Stimulated activated naive CD4-positive, alpha-beta T cell (primary cell): ENCODE data around the gene UBL4B.
"Not testable (repeated sequence)": the region's sequence is repeated elsewhere in the genome, so short reads cannot be mapped to it uniquely, and the experiment has no call there.

ENCODE experiments used
- DNase-seq, 6 experiments: peaks; one replicate each; lab custom pipeline; 2025; lab: John Stamatoyannopoulos, UW

Gene UBL4B

GRCh38 chr1:110112143-110112542 lies at the start of gene UBL4B:
Gene UBL4B, plus strand, starts transcription at chr1:110112443. Its CDS starts 92 bp downstream, at chr1:110112535.
- DNase-seq = no peak

DNA sequence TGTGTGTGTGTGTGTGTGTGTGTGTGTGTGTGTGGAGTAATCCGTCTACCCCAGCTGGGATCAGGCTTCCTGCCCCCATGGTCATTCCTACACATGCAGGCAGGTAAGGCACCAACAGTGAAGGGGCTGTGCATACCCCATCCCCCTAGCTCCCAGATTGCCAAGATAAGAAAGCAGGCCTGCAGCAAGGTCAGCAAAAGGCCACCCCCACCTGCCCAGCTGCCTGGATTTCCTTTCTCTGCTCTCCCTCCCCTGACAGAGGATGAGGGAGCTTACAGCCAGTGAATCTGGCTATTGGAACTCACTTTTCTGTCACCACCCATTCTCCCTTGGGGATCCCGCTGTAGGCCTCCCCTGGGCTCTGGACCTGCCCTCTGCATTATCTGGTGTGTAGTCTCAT lies 49.6 kb upstream of the UBL4B start:
- DNase-seq = no peak

DNA sequence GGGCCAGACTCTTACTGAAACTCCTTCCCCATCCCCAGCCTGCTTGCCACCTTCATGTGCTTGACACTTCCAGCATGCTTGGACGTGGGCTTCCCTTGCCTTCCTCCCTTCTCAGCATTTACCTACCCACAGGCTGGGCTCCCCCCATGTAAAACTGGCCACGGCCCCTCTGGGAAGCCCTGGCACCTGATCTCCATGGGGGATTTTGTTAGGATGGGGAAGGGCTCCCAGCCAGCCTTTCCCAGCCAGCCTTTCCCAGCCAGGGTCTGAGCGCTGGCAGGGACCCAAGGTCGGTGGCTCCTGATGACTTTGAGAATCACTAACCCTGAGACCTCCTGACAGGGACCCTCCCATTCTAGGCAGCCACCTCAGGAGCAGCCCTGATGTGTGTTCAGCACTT lies 48.5 kb upstream of the UBL4B start:
- DNase-seq = no peak

DNA sequence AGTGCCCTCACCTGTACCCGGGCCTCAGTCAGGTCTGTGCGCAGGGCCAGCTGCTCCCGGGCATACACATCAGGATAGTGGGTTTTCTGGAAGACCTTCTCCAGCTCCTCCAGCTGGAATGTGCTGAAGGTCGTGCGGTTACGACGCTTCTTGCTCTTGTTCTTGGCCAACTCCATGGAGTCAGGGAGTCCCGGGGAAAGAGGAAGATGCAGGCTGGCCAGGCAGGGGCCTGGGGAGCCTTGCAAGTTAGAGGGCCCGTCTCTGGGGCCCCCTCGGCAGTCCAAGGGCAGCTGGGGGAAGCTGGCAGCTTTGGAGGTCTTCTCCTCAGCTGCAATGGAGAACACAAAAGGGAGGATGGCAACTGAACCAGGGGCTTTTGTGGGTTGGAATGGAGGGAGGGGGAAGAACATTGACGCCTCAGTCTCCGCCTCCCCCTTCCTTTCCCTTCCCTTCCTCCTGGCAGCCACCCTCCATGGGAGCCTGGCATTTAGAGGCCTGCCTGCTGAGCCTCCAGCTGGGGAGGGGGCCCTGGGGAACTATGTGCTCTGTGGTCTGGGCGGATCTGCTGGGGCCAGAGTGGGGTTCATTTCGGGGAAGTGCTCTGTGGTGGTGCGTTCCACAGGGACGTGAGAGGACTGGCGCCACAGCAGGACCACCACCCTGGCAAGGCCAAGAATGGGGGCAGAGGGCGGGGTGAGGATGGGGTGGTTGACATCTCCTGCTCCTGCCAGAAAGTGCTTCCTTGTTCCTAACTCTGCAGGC lies 47.5 kb upstream of the UBL4B start:
- DNase-seq = no peak

DNA sequence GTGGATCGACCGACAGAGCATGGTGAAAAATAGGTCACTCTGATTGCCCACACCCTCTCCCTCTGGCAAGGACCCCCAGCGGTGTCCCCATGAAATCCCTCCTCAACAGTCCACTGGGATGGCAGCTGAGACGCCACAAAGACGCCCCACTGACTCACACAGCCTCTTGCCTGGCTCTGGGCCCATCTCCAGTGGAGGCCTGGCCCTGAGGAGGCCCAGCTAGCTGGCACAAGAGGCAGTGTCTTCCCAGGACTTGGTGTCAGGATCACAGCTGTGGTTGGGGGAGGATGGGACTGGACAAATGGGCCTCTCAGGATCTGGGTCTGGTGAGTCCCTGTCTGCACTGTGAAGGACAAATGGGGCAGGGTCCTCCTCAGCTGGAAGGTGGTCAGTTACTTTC lies 46.4 kb upstream of the UBL4B start:
- no peak for DNase-seq

DNA sequence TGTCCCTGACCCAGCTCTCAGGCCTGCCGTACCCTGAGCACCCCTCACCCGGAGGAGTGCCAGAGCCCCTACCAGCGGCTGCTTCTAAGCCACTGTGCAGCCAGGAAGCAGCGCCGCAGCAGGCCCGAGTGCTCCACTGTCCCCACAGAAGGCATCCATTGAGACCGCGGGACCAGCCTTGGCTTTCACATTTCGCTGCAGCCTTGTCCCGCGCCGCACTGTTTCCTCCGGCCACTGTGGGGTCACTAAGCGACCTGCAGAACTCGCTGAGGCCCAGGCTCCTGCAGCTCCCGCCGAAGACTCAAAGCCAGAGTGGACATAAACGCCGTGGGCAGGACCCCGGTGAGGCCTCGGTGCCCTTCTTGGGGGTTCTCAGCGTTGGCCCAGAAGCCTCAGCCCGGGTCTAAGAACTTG lies 44.8 kb upstream of the UBL4B start:
- no peak for DNase-seq

DNA sequence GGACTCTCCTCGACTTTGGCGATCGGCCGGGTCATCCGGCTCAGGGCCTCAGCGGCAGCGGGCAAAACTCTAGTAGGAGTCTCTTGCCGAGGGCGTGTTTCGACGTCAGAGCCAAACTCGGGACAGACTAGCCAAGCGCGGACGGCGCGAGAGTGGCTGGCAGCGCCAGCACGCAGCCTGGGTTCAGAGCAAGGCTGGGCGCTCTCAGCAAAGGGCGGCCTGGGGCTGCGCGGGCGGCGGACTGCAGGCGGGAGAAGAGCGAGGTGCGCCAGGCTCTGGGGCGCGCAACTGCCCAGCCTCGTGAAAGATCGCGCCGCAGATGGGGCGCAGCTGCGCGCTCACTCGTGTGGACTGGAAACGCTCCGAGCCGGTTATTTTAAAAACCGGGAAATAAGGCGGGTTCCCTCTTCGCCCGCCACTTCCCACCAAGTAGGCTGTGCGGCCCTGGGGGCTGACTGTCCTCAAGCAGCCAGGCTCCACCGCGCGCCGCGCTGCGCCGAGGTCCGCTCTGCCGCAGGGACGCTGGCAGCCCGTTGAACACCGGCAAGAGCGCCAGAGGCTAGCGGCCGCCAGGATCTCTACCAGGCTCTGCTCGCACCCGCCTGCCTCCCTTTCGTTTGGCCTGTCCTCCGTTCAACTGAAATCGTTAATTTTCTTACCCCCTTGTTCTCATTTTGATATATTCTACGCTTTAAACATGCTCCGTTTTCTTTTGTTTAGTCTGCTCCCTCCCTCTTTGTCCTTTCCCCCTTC lies 44.2 kb upstream of the UBL4B start:
- no peak for DNase-seq

GRCh38 chr1:110068646-110069403 lies 43.4 kb upstream of the UBL4B start:
- peak in 3 of 6 experiments; percentile 16 to 37 (median 22) for DNase-seq

GRCh38 chr1:110069404-110070281 lies 42.6 kb upstream of the UBL4B start:
- peak in 1 of 6 experiments; percentile 13 for DNase-seq

GRCh38 chr1:110070282-110070669 lies 42.0 kb upstream of the UBL4B start:
- no peak for DNase-seq

DNA sequence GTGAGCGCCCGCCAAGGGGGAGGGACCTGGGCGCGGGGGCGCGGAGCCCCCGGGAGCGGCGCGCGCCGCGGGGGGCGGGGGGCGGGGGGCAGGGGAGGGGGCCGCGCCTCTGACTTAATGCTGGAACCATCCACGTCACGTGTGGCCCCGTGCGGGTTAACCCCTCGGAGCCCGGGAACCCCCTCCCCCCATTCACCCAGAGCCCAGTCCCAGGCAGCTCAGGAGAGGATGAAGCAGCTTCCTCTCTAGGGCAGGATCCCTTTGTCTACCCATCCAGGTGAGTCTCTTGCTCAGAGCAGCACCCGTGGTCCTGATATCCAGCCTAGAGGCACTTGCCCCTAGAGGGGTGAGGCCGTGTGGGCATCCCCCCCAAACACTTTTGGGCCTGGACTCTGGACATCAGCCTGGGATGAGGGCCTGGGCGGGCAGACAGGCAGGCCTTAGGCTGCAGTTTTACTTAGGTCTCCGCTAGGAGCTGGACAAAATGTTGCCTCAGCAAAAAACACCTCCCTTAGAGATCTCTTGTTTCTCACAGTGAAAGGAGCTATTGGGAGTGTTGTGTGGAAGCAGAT lies 41.5 kb upstream of the UBL4B start, which contains the start of gene ALX3:
TSS of gene ALX3 (minus strand) at position 2 of the 572 bp plus-strand sequence. CDS start 60 bp downstream, outside the sequence.
- DNase-seq = no peak

DNA sequence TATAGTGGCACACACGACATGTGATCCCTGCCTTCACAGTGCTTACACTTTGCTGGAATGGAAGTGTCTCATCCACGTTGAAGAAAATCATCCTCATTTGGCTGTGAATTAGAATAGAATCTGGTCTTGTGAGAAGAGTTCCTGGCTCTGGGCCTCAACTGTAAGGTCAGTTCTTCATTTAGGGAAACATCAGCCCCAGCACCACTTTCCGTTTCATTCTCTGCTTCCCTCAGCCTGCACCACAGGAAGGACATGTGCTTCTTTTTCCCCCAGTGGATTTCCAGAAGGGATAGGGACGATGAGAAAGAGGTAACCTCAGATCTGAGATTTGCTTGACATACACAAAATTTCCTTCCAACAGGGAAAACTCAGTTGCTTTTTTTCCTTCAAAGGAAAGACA lies 38.1 kb upstream of the UBL4B start:
- no peak for DNase-seq

GRCh38 chr1:110076789-110077500 lies 35.3 kb upstream of the UBL4B start:
- DNase-seq = no peak

DNA sequence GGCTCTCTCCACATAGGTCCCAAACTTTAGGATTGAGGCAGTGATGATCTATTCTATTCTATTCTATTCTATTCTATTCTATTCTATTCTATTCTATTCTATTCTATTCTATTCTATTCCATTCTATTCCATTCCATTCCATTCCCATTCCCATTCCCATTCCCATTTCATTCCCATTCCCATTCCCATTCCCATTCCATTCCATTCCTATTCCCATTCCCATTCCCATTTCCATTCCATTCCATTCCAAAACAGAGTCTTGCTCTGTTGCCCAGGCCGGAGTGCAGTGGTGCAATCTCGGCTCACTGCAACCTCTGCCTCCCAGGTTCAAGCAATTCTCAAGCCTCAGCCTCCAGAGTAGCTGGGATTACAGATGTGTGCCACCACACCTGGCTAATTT lies 32.2 kb upstream of the UBL4B start:
- not testable (repeated sequence) for DNase-seq

DNA sequence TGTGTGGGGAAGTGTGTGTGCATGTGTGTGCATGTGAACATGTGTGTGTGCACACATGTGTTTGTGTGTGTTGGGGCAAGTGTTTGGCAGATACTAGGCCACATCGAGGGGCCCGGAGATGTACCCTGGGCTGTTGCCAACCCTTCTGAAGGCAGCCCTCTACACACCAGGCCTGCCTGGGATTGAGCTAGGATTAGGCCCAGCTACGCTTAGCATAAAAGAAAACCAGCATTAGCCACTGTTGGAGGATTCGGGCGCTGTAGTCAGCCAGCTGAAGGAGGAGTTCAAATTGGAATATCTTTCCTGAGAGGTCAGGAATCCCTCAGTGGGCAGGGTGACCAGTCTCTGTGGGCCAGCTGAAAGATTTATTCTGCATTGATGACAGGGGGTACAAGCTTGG lies 31.2 kb upstream of the UBL4B start:
- DNase-seq = no peak

DNA sequence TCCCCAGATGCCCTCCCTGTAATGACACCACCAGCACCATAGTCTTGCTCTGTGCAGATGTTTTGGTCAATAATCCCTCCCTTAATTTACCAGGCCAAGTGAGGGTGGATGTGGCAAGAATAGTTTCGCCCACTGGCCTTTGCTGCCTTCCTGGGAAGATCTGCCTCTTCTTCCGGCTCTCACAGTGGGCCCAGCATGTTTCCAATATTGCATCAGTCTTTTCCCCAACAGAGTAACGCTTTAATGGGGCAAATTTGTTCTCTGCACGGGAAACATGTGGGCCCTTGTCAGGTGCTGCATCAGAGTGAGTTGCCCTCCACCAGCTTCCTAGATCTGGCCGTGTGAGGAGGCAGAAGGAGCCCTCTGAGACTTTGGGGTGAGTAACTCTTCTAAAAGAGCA lies 29.8 kb upstream of the UBL4B start:
- DNase-seq = no peak

- no peak for DNase-seq
These were observed 29.0 kb upstream of the UBL4B start for GRCh38 chr1:110083061-110083865.

- peak in 1 of 6 experiments; percentile 18 for DNase-seq
These were observed 28.4 kb upstream of the UBL4B start for GRCh38 chr1:110083866-110084226.

DNA sequence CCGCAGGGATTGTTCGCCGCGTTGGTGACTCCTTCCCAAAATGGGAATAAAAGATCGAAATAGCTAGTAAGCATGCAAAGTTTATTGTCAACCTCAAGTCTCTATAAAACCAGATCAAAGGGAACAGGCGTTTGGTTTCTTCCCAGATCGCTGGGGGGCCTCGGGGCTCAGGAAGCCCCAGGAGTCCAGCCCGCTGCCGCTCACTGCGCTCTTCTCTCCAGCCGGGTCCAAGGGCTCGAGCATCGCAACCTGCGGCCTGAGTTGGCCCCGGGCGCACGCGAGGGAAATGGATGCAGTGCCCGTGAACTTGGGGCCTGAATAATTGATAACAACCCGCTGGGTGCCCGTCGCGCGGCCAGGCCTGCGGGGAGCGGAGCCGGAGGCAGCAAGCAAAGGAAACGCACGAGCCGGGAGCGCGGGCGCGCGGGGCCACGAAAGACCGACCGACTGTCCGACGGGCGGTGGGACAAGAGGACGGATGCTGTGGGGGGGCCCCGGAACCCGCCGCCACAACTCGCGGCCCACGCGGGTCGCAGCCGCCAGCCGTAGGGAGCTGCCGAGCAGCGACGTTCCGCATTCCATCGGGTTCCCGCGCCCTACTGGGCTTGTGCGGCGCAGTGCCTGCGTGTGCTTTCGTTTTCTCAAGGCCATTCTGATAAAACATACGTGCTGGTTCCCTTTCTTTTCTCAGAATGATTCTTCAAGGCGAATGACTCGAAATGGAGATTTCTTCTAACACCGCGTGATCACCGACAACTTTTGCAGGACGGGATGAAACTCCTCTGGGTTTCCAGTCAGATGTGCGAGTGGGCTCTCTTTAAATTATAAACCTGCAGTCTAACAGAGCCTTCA lies 27.8 kb upstream of the UBL4B start:
- DNase-seq = peak in 2 of 6 experiments; percentile 9 to 33
